HG02642 (cell line): ENCODE results near the gene ENTPD2.
A peak's percentile ranks its signal among the peaks of the same experiment; 100 is the strongest.

Experiments used
- ATAC-seq: cut with Tn5 transposase; IDR thresholded peaks from one replicate; pipeline ENCODE4 v1.9.1; 2021; ENCODE audit warnings: mild to moderate bottlenecking; ENCODE audit not compliant: unreplicated experiment, poor library complexity

The ENTPD2 gene

DNA sequence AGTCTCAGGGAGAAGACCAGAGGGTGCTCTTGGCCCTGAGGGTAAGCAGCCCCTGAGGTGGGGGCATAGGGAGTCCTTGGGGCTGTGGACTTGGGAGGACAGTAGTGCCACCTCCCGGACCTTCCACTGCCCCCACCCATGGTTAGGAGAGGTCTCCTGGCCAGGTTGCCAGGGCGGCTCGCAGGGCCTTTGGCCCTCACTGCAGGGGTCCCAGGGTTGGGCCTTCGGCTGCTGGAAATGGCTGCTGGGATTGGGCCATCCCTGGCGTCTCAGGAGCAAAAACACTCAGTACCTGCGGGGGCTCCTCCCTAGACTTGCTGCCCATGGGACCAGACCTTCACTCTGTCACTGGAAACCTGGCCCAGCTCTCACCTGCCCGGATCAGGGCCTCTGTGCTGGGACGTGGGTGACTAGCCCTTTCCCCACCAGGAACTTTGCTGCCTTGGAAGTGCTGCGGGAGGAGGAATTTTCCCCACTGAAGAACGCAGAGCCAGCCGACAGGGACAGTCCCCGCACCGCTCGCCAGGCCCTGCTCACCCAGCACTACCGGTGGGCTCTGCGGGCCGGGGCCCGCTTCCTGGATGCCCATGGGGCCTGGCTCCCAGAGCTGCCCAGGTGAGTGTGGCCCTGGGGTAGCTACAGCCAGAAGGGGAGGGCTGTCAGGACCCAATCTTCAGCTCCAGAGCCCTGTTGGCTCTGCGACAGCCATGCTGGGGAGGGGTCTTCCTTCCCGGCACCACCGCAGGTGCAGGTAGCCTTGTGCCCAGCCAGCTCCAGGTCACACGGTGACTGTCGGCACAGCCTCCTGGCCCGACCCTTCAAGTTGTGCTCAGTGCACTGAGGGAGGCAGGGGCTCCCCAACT, 26.6 kb upstream of the ENTPD2 start:
- ATAC-seq, result no peak

- ATAC-seq, result no peak
These were observed 25.5 kb upstream of the ENTPD2 start for GRCh38 chr9:137079401-137079787.

- ATAC-seq, result no peak
These were observed 25.0 kb upstream of the ENTPD2 start for GRCh38 chr9:137078701-137079400.

- ATAC-seq, result peak; percentile 22
These were observed 24.2 kb upstream of the ENTPD2 start for GRCh38 chr9:137077758-137078693.

DNA sequence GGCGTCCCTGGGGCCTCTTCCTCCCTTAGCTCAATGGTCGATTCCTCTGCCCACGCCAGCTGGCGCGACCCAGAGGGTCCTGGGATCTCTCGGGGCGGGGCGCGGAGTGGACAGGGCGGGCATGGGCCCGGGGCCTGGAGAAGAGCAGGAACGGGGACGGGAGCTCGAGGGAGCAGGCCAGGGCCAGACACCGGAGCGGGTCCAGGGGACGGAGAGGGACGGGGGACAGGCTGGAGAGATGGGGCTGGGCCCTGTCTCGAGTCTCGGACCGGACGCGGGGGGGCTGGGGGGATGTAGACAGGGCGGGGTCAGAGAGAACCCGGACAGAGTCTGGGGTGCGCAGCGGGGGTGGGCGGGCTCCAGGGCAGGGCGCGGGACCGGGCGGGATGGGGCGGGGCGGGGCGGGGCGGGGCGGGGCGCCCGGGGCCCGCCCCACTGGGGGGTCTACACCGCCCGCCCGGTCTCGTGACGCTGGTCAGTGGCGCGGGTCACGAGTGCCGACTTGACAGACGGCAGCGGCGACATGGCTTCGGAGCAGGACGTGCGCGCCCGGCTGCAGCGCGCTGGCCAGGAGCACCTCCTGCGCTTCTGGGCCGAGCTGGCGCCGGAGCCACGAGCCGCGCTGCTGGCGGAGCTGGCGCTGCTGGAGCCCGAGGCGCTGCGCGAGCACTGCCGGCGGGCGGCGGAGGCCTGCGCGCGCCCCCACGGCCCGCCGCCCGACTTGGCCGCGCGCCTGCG, 23.3 kb upstream of the ENTPD2 start, which contains the start of gene UAP1L1:
Gene UAP1L1 (plus strand): TSS at position 508 of the 738 bp plus-strand sequence. CDS start 16 bp downstream, at position 524.
- peak; percentile 62 for ATAC-seq

DNA sequence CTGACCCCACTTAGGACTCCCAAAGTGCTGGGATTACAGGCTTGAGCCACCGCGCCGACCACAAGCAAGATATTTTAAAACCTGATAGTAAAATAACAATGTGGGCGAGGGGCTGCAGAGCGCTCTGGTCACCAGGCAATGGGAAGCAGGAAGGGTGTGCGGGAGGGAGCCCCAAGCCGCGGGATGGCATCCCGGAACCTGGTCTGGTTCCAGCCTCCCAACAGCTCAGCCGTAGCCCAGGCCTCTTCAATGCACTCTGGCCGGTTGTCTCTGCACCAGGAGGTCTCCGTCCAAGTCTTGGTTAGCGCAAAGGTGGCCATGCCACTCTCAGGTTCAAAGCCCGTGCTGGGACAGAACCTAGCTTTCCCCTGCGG, 22.8 kb upstream of the ENTPD2 start:
- no peak for ATAC-seq

DNA sequence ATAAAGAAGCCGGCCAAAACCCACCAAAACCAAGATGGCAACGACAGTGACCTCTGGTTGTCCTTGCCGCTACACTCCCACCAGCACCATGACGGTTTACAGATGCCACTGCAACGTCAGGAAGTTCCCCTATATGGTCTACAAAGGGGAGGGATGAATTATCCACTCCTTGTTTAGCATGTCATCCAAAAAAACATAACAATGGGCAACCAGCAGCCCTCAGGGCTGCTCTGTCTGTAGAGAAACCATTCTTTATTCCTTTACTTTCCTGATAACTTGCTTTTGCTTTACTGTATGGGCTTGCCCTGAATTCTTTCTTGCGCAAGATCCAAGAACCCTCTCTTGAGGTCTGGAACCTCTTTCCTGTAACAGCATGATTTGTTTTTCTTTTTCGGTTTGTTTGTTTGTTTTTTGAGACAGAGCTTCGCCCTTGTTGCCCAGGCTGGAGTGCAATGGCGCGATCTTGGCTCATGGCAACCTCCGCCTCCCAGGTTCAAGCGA, 21.5 kb upstream of the ENTPD2 start:
- no peak for ATAC-seq

- ATAC-seq, result no peak
These were observed 20.9 kb upstream of the ENTPD2 start for GRCh38 chr9:137074657-137075274.

DNA sequence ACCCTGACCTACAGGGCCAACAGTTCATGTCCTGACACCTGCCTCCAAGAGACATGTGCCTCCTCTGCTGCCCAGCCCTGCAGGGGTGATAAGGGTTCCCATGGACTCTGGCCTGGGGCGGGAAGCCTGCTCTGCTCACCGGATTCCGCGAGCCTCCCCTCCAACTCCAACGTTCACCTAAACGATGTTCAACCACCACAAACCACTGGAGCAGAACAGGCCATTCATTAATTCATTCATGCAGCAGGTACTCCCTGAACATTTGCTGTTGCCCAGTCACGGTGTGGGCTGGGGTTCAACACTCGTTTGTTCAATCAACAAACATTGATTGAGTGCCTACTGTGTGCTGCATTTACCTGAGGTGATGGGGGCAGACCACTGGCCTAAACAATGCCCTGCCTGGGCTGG, 20.1 kb upstream of the ENTPD2 start:
- ATAC-seq, result no peak

- no peak for ATAC-seq
These were observed 17.4 kb upstream of the ENTPD2 start for GRCh38 chr9:137071282-137071681.

- peak; percentile 3 for ATAC-seq
These were observed 17.0 kb upstream of the ENTPD2 start for GRCh38 chr9:137070906-137071275.

GRCh38 chr9:137070201-137070905, 16.5 kb upstream of the ENTPD2 start, which contains the start of gene SAPCD2:
TSS of gene SAPCD2 (minus strand) at chr9:137070557. CDS start at chr9:137070460, 97 bp downstream.
- peak; percentile 81 for ATAC-seq

DNA sequence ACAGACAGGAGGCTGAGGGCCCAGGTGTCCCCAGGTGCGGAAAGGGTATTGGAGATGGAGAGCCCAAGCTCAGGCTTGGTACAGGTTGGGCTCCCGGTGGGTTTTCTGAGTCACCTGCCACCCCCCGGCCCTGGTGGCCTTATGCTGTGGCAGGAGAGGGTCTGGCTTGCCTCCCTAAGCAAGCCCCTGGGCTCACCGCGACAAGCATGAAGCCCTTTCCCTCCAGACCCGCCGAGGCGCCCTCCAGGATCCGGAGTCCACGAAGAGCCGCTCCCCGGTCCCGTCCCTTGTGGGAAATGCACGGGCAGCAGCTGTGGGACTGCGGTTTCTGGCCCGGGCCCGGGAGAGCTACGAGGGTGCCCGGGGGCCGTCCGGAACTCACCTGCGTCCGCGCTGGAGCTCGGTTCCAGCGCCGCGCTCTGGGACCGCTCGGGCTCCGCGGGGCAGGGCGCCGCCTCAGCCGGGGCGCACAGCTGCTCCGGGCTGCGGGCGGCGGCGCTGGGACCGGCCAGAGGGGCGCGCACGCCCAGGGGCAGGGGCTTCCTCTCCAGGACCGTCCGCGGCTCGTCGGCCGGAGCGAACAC, 15.7 kb upstream of the ENTPD2 start:
- peak; percentile 8 for ATAC-seq

DNA sequence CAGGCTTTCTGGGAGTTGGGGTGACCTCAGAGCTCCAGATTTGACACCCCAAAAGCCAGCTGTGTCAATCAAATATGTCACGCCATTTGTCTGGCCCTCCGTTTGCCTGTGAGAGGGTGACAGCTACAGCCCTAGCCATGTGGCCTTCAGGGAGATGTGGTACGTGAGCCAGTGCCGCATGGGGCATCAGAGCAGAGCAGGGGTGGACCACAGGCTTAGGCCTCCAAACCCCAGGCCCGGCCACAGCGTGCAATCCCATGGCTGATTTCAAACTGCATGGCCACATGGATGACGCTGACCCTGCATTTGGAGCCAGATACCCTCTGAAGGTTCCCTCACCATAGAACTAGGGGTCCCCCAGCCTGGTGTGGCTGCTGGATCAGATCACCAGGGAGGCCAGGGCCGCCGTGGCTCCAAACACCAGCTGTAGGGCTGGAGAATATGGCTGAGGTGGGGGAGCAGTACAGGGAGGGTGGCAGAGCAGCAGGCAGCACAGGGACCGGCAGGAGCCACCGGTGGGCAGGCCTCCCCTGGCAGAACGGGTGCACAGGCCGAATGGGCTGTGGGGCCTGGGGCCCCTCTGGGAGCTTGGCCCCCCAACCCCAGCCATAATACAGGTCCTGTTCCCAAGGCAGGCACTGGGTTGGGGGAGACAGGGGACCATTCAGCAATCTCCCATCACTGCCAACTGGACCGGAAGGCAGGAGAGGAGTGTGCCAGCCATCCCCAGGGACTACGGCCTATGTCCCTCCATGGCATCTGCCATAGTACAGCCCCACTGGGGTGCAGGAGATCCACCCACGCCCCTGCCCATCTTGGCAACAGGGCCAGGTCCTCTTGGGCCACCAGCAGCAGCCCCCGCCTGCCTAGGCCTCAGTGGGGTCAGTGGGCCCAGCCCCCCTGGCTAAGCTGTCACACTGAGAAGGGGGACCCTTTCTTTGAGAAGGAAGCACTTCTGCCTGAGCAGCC, 15.0 kb upstream of the ENTPD2 start:
- ATAC-seq, result no peak

DNA sequence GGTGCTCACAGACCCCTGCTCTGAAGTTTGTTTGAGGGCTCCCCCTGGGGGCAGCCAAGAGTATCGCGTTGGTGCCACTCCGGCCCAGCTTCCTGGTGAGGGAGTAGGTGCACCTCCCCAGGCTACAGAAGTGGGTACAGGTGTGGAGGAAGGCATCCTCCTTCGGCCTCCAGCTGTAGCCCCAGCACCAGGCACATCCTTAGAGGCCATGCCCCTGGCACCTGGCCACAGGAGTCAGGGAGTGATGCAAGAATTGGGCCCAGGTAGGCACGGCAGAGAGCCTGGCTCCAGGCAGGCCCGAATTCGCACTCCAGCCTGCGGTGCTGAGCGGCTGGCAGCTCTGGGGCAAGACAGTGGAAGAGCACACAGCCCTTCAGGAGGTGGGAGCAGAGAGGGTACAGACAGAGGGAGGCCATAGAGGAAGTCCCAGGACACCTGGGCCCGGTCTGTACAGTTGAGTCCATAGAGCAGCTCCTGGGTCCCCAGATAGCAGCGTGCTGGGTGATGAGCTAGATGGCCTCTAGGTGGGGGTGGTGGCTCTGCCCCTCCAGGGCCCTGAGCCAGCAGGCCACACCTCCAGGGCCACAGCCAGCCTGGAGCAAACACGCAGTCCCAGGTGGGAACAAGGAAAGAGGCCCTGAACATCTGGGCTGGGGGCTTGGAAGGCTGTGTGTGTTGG, 14.1 kb upstream of the ENTPD2 start:
- peak; percentile 36 for ATAC-seq

GRCh38 chr9:137066096-137066861, 12.4 kb upstream of the ENTPD2 start:
- ATAC-seq, result no peak
